A673 (cell line): ENCODE data around the gene ZNF24.

Source experiments
- EZH2 ChIP-seq: fragments of 200-600 bp; sonication (generic); IDR thresholded peaks from 2 replicates; pipeline ENCODE4 v1.6.1; 2017; ENCODE audit warnings: borderline replicate concordance, low read depth, mild to moderate bottlenecking, mixed read lengths, antibody characterized with exemption, low read length; ENCODE audit not compliant: poor library complexity, severe bottlenecking
- TF ChIP-seq, protein P1 (sequence below): fragments of 300-800, 200-600 bp; sonication (generic); conservative IDR thresholded peaks from 2 replicates; pipeline ENCODE4 v1.5.1; 2017; ENCODE audit warnings: low read depth, mild to moderate bottlenecking, antibody characterized with exemption, low read length, moderate library complexity, mixed read lengths

DNA sequence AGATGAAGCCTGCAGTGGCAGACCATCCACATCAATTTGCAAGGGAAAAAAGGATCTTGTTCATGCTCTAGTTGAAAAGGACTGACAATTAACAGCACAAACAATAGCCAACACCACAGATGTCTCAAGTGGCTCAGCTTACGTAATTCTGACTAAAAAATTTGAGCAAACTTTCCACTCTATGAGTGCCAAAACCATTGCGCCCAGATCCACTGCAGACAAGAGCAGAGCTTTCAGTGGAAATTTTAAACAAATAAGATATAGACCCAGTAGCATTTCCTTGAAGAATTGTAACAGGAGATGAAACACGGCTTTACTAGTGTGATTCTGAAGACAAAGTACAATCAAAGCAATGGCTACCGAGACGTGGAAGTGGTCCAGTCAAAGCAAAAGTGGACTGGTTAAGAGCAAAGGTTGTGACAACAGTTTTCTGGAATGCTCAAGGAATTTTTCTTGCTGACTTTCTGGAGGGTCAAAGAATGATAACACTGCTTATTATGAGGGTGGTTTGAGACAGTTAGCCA, 44.9 kb upstream of the ZNF24 start:
- TF ChIP-seq, protein P1, sequence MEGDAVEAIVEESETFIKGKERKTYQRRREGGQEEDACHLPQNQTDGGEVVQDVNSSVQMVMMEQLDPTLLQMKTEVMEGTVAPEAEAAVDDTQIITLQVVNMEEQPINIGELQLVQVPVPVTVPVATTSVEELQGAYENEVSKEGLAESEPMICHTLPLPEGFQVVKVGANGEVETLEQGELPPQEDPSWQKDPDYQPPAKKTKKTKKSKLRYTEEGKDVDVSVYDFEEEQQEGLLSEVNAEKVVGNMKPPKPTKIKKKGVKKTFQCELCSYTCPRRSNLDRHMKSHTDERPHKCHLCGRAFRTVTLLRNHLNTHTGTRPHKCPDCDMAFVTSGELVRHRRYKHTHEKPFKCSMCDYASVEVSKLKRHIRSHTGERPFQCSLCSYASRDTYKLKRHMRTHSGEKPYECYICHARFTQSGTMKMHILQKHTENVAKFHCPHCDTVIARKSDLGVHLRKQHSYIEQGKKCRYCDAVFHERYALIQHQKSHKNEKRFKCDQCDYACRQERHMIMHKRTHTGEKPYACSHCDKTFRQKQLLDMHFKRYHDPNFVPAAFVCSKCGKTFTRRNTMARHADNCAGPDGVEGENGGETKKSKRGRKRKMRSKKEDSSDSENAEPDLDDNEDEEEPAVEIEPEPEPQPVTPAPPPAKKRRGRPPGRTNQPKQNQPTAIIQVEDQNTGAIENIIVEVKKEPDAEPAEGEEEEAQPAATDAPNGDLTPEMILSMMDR = no peak
- TF ChIP-seq EZH2 = no peak
